HG03571 (cell line): ENCODE measurements around the gene PRELID1.

Experiments used
- ATAC-seq: cut with Tn5 transposase; IDR thresholded peaks from one replicate; pipeline ENCODE4 v1.9.1; 2021; ENCODE audit not compliant: unreplicated experiment

Gene PRELID1

GRCh38 chr5:177312649-177313181 is 9.1 kb downstream of the PRELID1 start:
- peak; percentile 28 for ATAC-seq

- ATAC-seq, result no peak
Observed at GRCh38 chr5:177313561-177314259, 10.1 kb downstream of the PRELID1 start.

GRCh38 chr5:177314376-177315342 is 11.1 kb downstream of the PRELID1 start:
- no peak for ATAC-seq

GRCh38 chr5:177315411-177315810 is 11.8 kb downstream of the PRELID1 start:
- ATAC-seq, result no peak

GRCh38 chr5:177316005-177316404 is 12.4 kb downstream of the PRELID1 start:
- ATAC-seq, result no peak

- ATAC-seq, result no peak
Observed at GRCh38 chr5:177317959-177318377, 14.4 kb downstream of the PRELID1 start.

- no peak for ATAC-seq
Observed at GRCh38 chr5:177319913-177320588, 16.5 kb downstream of the PRELID1 start.

- ATAC-seq, result no peak
Observed at GRCh38 chr5:177320879-177321278, 17.3 kb downstream of the PRELID1 start.

- no peak for ATAC-seq
Observed at GRCh38 chr5:177325868-177326381, 22.3 kb downstream of the PRELID1 start.

- no peak for ATAC-seq
Observed at GRCh38 chr5:177327539-177328522, 24.2 kb downstream of the PRELID1 start.

- ATAC-seq, result no peak
Observed at GRCh38 chr5:177328545-177329231, 25.1 kb downstream of the PRELID1 start.

GRCh38 chr5:177329883-177330282 is 26.3 kb downstream of the PRELID1 start:
- ATAC-seq, result no peak

- ATAC-seq, result no peak
Observed at GRCh38 chr5:177330991-177331842, 27.6 kb downstream of the PRELID1 start.

GRCh38 chr5:177332031-177332895 is 28.7 kb downstream of the PRELID1 start:
- no peak for ATAC-seq

GRCh38 chr5:177332896-177333260 is 29.3 kb downstream of the PRELID1 start:
- no peak for ATAC-seq

GRCh38 chr5:177333420-177334154 is 30.0 kb downstream of the PRELID1 start:
- no peak for ATAC-seq

- ATAC-seq, result no peak
Observed at GRCh38 chr5:177334155-177334551, 30.6 kb downstream of the PRELID1 start.
